Activated T-helper 1 cell treated with anti-CD3 and anti-CD28 coated beads, Interleukin-12 subunit alpha, Interleukin-12 subunit beta, Interleukin-2, Interleukin-4 antibody, amounts not matched to agents 30 ng/mL and 10 ng/mL and 1 ng/mL, durations not matched to agents 14 hours and 24 hours and 36 hours (primary cell): ENCODE data around the gene SBF1. TPM values are rescaled to one million over a fixed set of nuclear protein-coding genes. Genes with fewer than 3 reads are reported as not detected.

Experiments used
- DNase-seq: peaks from one replicate; pipeline ENCODE4 v3.0.0; 2021; ENCODE audit warnings: low spot score
- H3K27ac Mint-ChIP-seq: one replicate; pipeline ENCODE4 v1.8.0; 2021; ENCODE audit warnings: mild to moderate bottlenecking, mixed read lengths
- H3K27me3 Mint-ChIP-seq: one replicate; pipeline ENCODE4 v1.8.0; 2022; ENCODE audit warnings: mild to moderate bottlenecking, moderate library complexity, mixed read lengths; ENCODE audit not compliant: insufficient read depth
- H3K36me3 Mint-ChIP-seq: one replicate; pipeline ENCODE4 v1.8.0; 2021; ENCODE audit warnings: low read depth, mixed read lengths
- H3K4me1 Mint-ChIP-seq: one replicate; pipeline ENCODE4 v1.8.0; 2021; ENCODE audit warnings: low read depth, mixed read lengths
- H3K4me3 Mint-ChIP-seq: one replicate; pipeline ENCODE4 v1.8.0; 2021; ENCODE audit warnings: mild to moderate bottlenecking, moderate library complexity, mixed read lengths
- H3K9me3 Mint-ChIP-seq: one replicate; pipeline ENCODE4 v1.8.0; 2021; ENCODE audit warnings: mixed read lengths
- intact Hi-C: fragments of 100-400 bp; cut with micrococcal nuclease; formaldehyde crosslinking; loops from one replicate; pipeline ENCODE4 v1.15.1; 2024
- total RNA-seq: library from RNA; stranded (reverse); gene quantifications from 2 replicates; pipeline ENCODE4 v1.2.3, GENCODE V29; 2022

The SBF1 gene
- total RNA-seq, 1 donor from 2014 or later = 116 TPM

- intact Hi-C loops = no loop called here
- Mint-ChIP-seq H3K36me3 (peaks cover 4% of the 10 kb centered on the region), H3K27me3 (peaks cover 3% of the 10 kb centered on the region), H3K4me1 (peaks cover 10% of the 10 kb centered on the region), H3K4me3 (no peak overlapping the region), H3K9me3 (no peaks in the 10 kb centered on the region), H3K27ac (no peak overlapping the region)
- no peak for DNase-seq
These were observed 28.0 kb upstream of the SBF1 start for GRCh38 chr22:50502628-50503474.

GRCh38 chr22:50502096-50502495 is 27.3 kb upstream of the SBF1 start:
- Mint-ChIP-seq H3K4me3 (no peak overlapping the region), H3K9me3 (no peaks in the 10 kb centered on the region), H3K4me1 (peaks cover 10% of the 10 kb centered on the region), H3K27ac (no peak overlapping the region), H3K36me3 (peaks cover 4% of the 10 kb centered on the region), H3K27me3 (peaks cover 5% of the 10 kb centered on the region)
- DNase-seq = no peak
- intact Hi-C loops = no loop called here

DNA sequence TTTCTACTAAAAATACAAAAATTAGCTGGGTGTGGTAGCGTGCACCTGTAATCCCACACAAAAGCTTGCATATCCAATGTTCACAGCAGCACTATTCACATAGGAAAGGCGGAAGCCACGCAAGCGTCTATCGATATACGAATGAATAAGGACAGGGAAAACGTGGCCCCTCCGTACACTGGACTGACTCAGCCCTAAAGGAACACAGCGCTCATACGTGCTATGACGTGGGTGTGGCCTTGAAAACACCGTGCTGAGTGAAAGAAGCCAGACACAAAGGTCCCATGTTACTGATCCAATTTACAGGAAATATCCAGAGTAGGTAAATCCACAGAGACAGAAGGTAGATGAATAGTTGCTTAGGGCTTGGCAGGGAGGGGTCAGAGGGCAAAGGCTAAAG is 25.6 kb upstream of the SBF1 start:
- intact Hi-C loops = no loop called here
- H3K27ac Mint-ChIP-seq = no peak overlapping the region
- H3K4me3 Mint-ChIP-seq = no peak overlapping the region
- H3K9me3 Mint-ChIP-seq = no peaks in the 10 kb centered on the region
- no peak for DNase-seq
- no peaks in the 10 kb centered on the region for H3K36me3 Mint-ChIP-seq
- peaks cover 7% of the 10 kb centered on the region for H3K27me3 Mint-ChIP-seq
- peaks cover 10% of the 10 kb centered on the region for H3K4me1 Mint-ChIP-seq

DNA sequence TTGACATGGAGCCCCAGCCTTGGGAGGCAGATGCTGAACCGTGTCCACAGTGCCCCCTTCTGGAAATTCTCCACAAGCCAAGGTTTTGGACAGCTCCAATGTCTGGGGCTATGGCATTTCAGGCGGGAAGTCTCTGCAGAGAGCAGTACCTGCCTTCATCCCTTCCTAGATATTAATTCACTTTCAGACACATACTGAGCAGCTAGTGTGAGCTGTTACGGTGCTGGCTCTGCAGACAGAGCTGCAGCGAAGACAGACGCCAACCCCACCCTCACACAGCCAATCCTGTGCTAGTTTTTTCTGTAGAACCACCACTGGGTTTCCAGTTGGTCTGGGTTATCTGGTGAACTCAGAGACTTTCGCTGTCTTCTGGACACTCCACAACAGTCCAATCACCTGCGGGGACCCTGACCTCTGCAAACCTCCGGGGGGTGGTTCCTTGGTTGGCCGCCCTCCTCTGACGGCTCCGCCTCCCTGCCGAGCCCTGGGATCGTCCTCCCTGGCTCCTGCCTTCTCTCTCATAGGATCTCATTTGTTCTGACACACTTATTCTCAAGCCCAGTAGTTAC is 23.6 kb upstream of the SBF1 start:
- peaks cover 10% of the 10 kb centered on the region for H3K4me1 Mint-ChIP-seq
- H3K27ac Mint-ChIP-seq = no peak overlapping the region
- peak; percentile 61 for DNase-seq
- H3K4me3 Mint-ChIP-seq = no peak overlapping the region
- no peaks in the 10 kb centered on the region for H3K36me3 Mint-ChIP-seq
- no peaks in the 10 kb centered on the region for H3K9me3 Mint-ChIP-seq
- intact Hi-C loops = loop anchor here (2.0 to 5.0 kb wide), 3 partner anchors 42 to 350 kb away; no protein-coding TSS in a partner anchor
- H3K27me3 Mint-ChIP-seq = peaks cover 10% of the 10 kb centered on the region

- H3K27ac Mint-ChIP-seq = no peak overlapping the region
- peaks cover 10% of the 10 kb centered on the region for H3K4me1 Mint-ChIP-seq
- no peak overlapping the region for H3K4me3 Mint-ChIP-seq
- H3K9me3 Mint-ChIP-seq = no peaks in the 10 kb centered on the region
- peaks cover 13% of the 10 kb centered on the region for H3K27me3 Mint-ChIP-seq
- H3K36me3 Mint-ChIP-seq = no peaks in the 10 kb centered on the region
- intact Hi-C loops = loop anchor here (5.0 kb wide), 1 partner anchor 255 kb away; no protein-coding TSS in a partner anchor
- DNase-seq = no peak
These were observed 22.3 kb upstream of the SBF1 start for GRCh38 chr22:50497093-50497492.

DNA sequence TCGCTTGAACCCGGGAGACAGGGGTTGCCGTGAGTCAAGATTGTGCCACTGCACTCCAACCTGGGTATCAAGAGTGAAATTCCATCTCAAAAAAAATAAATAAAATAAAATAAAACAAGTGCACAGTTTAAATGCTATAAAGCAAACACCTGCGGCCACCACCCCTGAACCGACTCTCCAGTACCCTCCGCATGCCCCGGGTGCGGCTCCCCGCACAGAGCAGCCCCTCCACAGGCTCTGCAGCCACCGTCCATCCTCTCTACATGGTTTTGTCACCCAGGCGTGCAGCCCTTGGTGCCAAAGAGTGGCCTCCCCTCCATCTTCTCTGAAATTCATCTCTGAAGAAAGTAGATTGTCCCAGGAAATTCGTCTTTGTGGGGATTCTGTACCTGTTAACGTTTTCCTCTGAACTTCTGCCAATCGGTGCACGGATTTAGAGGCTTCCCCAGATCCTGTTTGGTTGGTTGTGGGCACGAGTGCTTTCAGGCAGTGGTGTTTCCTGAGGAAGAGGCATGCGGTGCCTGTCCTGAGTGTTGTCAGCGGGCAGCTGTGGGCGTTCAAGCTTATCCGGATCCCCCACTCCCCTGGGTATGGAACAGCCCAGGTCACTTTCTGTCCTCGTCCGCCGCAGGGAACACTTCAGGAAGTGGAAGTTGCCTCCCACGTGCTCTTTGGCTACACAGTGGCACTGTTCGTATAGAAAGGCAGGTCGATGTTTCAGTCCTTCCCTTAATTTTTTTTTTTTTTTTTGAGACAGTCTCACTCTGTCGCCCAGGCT is 15.9 kb upstream of the SBF1 start:
- peaks cover 8% of the 10 kb centered on the region for H3K27me3 Mint-ChIP-seq
- DNase-seq = no peak
- no peaks in the 10 kb centered on the region for H3K36me3 Mint-ChIP-seq
- H3K4me1 Mint-ChIP-seq = peaks cover 7% of the 10 kb centered on the region
- H3K9me3 Mint-ChIP-seq = no peaks in the 10 kb centered on the region
- no peak overlapping the region for H3K4me3 Mint-ChIP-seq
- intact Hi-C loops = no loop called here
- peak overlapping the region; percentile 49 for H3K27ac Mint-ChIP-seq

- peaks cover 6% of the 10 kb centered on the region for H3K27me3 Mint-ChIP-seq
- no peak for DNase-seq
- H3K4me1 Mint-ChIP-seq = peaks cover 7% of the 10 kb centered on the region
- no peak overlapping the region for H3K27ac Mint-ChIP-seq
- H3K9me3 Mint-ChIP-seq = no peaks in the 10 kb centered on the region
- no peaks in the 10 kb centered on the region for H3K36me3 Mint-ChIP-seq
- intact Hi-C loops = no loop called here
- H3K4me3 Mint-ChIP-seq = no peak overlapping the region
These were observed 14.8 kb upstream of the SBF1 start for GRCh38 chr22:50489363-50490243.

DNA sequence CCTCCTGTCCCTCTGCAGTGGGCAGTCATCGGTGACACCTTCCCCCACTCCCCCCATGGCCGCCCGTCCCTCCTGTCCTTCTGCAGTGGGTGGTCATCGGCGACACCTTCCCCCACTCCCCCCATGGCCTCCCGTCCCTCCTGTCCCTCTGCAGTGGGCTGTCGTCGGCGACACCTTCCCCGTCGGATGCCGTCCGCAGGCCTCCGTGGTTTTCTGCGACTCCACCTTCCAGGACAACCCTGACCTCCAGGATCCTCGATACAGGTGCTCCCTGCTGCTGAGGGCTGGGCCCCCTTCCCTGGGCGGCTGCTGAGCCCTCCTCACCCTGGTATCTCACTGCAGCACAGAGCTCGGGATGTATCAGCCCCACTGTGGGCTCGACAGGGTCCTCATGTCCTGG is 14.1 kb upstream of the SBF1 start:
- H3K27me3 Mint-ChIP-seq = peaks cover 6% of the 10 kb centered on the region
- H3K27ac Mint-ChIP-seq = no peak overlapping the region
- H3K9me3 Mint-ChIP-seq = no peaks in the 10 kb centered on the region
- DNase-seq = no peak
- H3K36me3 Mint-ChIP-seq = no peaks in the 10 kb centered on the region
- intact Hi-C loops = no loop called here
- peaks cover 7% of the 10 kb centered on the region for H3K4me1 Mint-ChIP-seq
- H3K4me3 Mint-ChIP-seq = no peak overlapping the region

- Mint-ChIP-seq H3K27ac (no peak overlapping the region), H3K4me1 (peaks cover 7% of the 10 kb centered on the region), H3K4me3 (no peak overlapping the region), H3K27me3 (peaks cover 5% of the 10 kb centered on the region), H3K36me3 (no peaks in the 10 kb centered on the region), H3K9me3 (no peaks in the 10 kb centered on the region)
- no peak for DNase-seq
- intact Hi-C loops = no loop called here
These were observed 13.3 kb upstream of the SBF1 start for GRCh38 chr22:50488006-50488677.

GRCh38 chr22:50487290-50488005 is 12.6 kb upstream of the SBF1 start:
- DNase-seq = no peak
- intact Hi-C loops = no loop called here
- Mint-ChIP-seq H3K36me3 (no peaks in the 10 kb centered on the region), H3K27me3 (peaks cover 2% of the 10 kb centered on the region), H3K9me3 (no peaks in the 10 kb centered on the region), H3K4me3 (no peak overlapping the region), H3K27ac (no peak overlapping the region), H3K4me1 (peaks cover 7% of the 10 kb centered on the region)

GRCh38 chr22:50486561-50487289 is 11.9 kb upstream of the SBF1 start, which contains the start of gene MIOX:
TSS of gene MIOX (plus strand) at chr22:50486859. CDS start at chr22:50486898, 39 bp downstream.
- Mint-ChIP-seq H3K36me3 (no peaks in the 10 kb centered on the region), H3K4me1 (peaks cover 7% of the 10 kb centered on the region), H3K9me3 (no peaks in the 10 kb centered on the region), H3K27me3 (peaks cover 2% of the 10 kb centered on the region), H3K4me3 (no peak within 1 kb of the TSS), H3K27ac (no peak within 1 kb of the TSS)
- intact Hi-C loops = no loop called here
- no peak for DNase-seq
